Activated T-helper 17 cell treated with anti-CD3 and anti-CD28 coated beads, Interleukin-2, amount 50 U/mL, for 72 hours (primary cell): ENCODE data around the gene BABAM2. TPM values are rescaled to one million over a fixed set of nuclear protein-coding genes. Genes with fewer than 3 reads are reported as not detected.
A peak's percentile ranks its signal among the peaks of the same experiment; 100 is the strongest.

Source experiments
- ATAC-seq: fragments of 150-1000 bp; cut with Tn5 transposase; replicated peaks from 2 replicates; pipeline ENCODE4 v1.10.0; 2021; ENCODE audit warnings: mild to moderate bottlenecking, moderate library complexity
- H3K27ac Mint-ChIP-seq: one replicate; pipeline ENCODE4 v1.8.0; 2022; ENCODE audit warnings: mixed read lengths
- H3K27me3 Mint-ChIP-seq: one replicate; pipeline ENCODE4 v1.8.0; 2022; ENCODE audit warnings: mixed read lengths
- H3K36me3 Mint-ChIP-seq: one replicate; pipeline ENCODE4 v1.8.0; 2022; ENCODE audit warnings: low read depth, mild to moderate bottlenecking, mixed read lengths
- H3K4me1 Mint-ChIP-seq: one replicate; pipeline ENCODE4 v1.8.0; 2022; ENCODE audit warnings: mixed read lengths
- H3K4me3 Mint-ChIP-seq: one replicate; pipeline ENCODE4 v1.8.0; 2022; ENCODE audit warnings: mild to moderate bottlenecking, mixed read lengths
- H3K9me3 Mint-ChIP-seq: one replicate; pipeline ENCODE4 v1.8.0; 2022; ENCODE audit warnings: mixed read lengths
- total RNA-seq, 2 donors: library from RNA; stranded (reverse); gene quantifications; one replicate each; pipeline ENCODE4 v1.2.3, GENCODE V29; 2022

Gene BABAM2
- total RNA-seq, 2 donors from 2014 or later = 87.0 to 88.6 TPM

- Mint-ChIP-seq H3K4me1 (peaks cover 20% of the 10 kb centered on the region), H3K9me3 (no peaks in the 10 kb centered on the region)
These were observed 328.6 kb downstream of the BABAM2 start for GRCh38 chr2:28219138-28219537.

GRCh38 chr2:28219758-28220368, 329.3 kb downstream of the BABAM2 start:
- H3K27ac Mint-ChIP-seq = no peak overlapping the region
- H3K4me1 Mint-ChIP-seq = peaks cover 20% of the 10 kb centered on the region
- H3K4me3 Mint-ChIP-seq = no peak overlapping the region
- peaks cover 4% of the 10 kb centered on the region for H3K36me3 Mint-ChIP-seq
- H3K27me3 Mint-ChIP-seq = no peaks in the 10 kb centered on the region
- no peaks in the 10 kb centered on the region for H3K9me3 Mint-ChIP-seq
- ATAC-seq = no peak

More at GRCh38 chr2:28219138-28219537, 328.6 kb downstream of the BABAM2 start:
- Mint-ChIP-seq H3K27ac (no peak overlapping the region), H3K4me3 (no peak overlapping the region), H3K36me3 (peaks cover 4% of the 10 kb centered on the region), H3K27me3 (no peaks in the 10 kb centered on the region)
- ATAC-seq = no peak

GRCh38 chr2:28224648-28225472, 334.3 kb downstream of the BABAM2 start:
- Mint-ChIP-seq H3K4me3 (no peak overlapping the region), H3K9me3 (no peaks in the 10 kb centered on the region), H3K27ac (no peak overlapping the region), H3K27me3 (no peaks in the 10 kb centered on the region), H3K36me3 (peaks cover 4% of the 10 kb centered on the region), H3K4me1 (peaks cover 16% of the 10 kb centered on the region)
- no peak for ATAC-seq

GRCh38 chr2:28225473-28226080, 335.0 kb downstream of the BABAM2 start:
- Mint-ChIP-seq H3K9me3 (no peaks in the 10 kb centered on the region), H3K27ac (no peak overlapping the region), H3K36me3 (peaks cover 4% of the 10 kb centered on the region), H3K4me3 (no peak overlapping the region), H3K4me1 (peaks cover 16% of the 10 kb centered on the region), H3K27me3 (no peaks in the 10 kb centered on the region)
- ATAC-seq = no peak

- Mint-ChIP-seq H3K27ac (no peak overlapping the region), H3K4me3 (no peak overlapping the region), H3K4me1 (peaks cover 15% of the 10 kb centered on the region), H3K36me3 (peaks cover 3% of the 10 kb centered on the region), H3K27me3 (no peaks in the 10 kb centered on the region), H3K9me3 (no peaks in the 10 kb centered on the region)
- ATAC-seq = no peak
These were observed 336.0 kb downstream of the BABAM2 start for GRCh38 chr2:28226558-28226957.

GRCh38 chr2:28227498-28227897, 337.0 kb downstream of the BABAM2 start:
- no peak for ATAC-seq
- H3K9me3 Mint-ChIP-seq = no peaks in the 10 kb centered on the region
- no peaks in the 10 kb centered on the region for H3K27me3 Mint-ChIP-seq
- no peak overlapping the region for H3K4me3 Mint-ChIP-seq
- H3K36me3 Mint-ChIP-seq = no peaks in the 10 kb centered on the region
- peaks cover 16% of the 10 kb centered on the region for H3K4me1 Mint-ChIP-seq
- no peak overlapping the region for H3K27ac Mint-ChIP-seq

- Mint-ChIP-seq H3K9me3 (no peaks in the 10 kb centered on the region), H3K27ac (no peak overlapping the region), H3K36me3 (no peaks in the 10 kb centered on the region), H3K27me3 (no peaks in the 10 kb centered on the region), H3K4me1 (peaks cover 14% of the 10 kb centered on the region), H3K4me3 (no peak overlapping the region)
- ATAC-seq = no peak
These were observed 338.0 kb downstream of the BABAM2 start for GRCh38 chr2:28228434-28228995.

- H3K36me3 Mint-ChIP-seq = no peaks in the 10 kb centered on the region
- H3K4me3 Mint-ChIP-seq = no peak overlapping the region
- H3K9me3 Mint-ChIP-seq = no peaks in the 10 kb centered on the region
- no peaks in the 10 kb centered on the region for H3K27me3 Mint-ChIP-seq
- peaks cover 10% of the 10 kb centered on the region for H3K4me1 Mint-ChIP-seq
- H3K27ac Mint-ChIP-seq = no peak overlapping the region
- no peak for ATAC-seq
These were observed 340.6 kb downstream of the BABAM2 start for GRCh38 chr2:28231110-28231631.

GRCh38 chr2:28232295-28232694, 341.8 kb downstream of the BABAM2 start:
- ATAC-seq = no peak
- Mint-ChIP-seq H3K9me3 (no peaks in the 10 kb centered on the region), H3K27me3 (no peaks in the 10 kb centered on the region), H3K4me1 (peaks cover 8% of the 10 kb centered on the region), H3K36me3 (peaks cover 3% of the 10 kb centered on the region), H3K27ac (peak overlapping the region; percentile 30), H3K4me3 (no peak overlapping the region)

- no peak for ATAC-seq
- Mint-ChIP-seq H3K36me3 (peaks cover 7% of the 10 kb centered on the region), H3K27ac (no peak overlapping the region), H3K4me1 (peaks cover 4% of the 10 kb centered on the region), H3K27me3 (no peaks in the 10 kb centered on the region), H3K4me3 (no peak overlapping the region), H3K9me3 (no peaks in the 10 kb centered on the region)
These were observed 342.7 kb downstream of the BABAM2 start for GRCh38 chr2:28233164-28233676.

GRCh38 chr2:28234807-28235206, 344.3 kb downstream of the BABAM2 start:
- no peak overlapping the region for H3K27ac Mint-ChIP-seq
- H3K4me1 Mint-ChIP-seq = peaks cover 4% of the 10 kb centered on the region

GRCh38 chr2:28239207-28239606, 348.7 kb downstream of the BABAM2 start:
- Mint-ChIP-seq H3K36me3 (peaks cover 22% of the 10 kb centered on the region), H3K4me3 (no peak overlapping the region), H3K27ac (no peak overlapping the region), H3K4me1 (no peaks in the 10 kb centered on the region), H3K27me3 (no peaks in the 10 kb centered on the region), H3K9me3 (no peaks in the 10 kb centered on the region)
- ATAC-seq = no peak

More at GRCh38 chr2:28234807-28235206, 344.3 kb downstream of the BABAM2 start:
- Mint-ChIP-seq H3K4me3 (no peak overlapping the region), H3K9me3 (no peaks in the 10 kb centered on the region), H3K27me3 (no peaks in the 10 kb centered on the region), H3K36me3 (peaks cover 7% of the 10 kb centered on the region)
- no peak for ATAC-seq

GRCh38 chr2:28240937-28241336, 350.4 kb downstream of the BABAM2 start:
- Mint-ChIP-seq H3K27ac (no peak overlapping the region), H3K36me3 (peaks cover 36% of the 10 kb centered on the region), H3K4me3 (no peak overlapping the region), H3K9me3 (no peaks in the 10 kb centered on the region), H3K4me1 (no peaks in the 10 kb centered on the region), H3K27me3 (no peaks in the 10 kb centered on the region)
- no peak for ATAC-seq

GRCh38 chr2:28247290-28247689, 356.8 kb downstream of the BABAM2 start:
- Mint-ChIP-seq H3K27me3 (no peaks in the 10 kb centered on the region), H3K27ac (no peak overlapping the region), H3K36me3 (peaks cover 15% of the 10 kb centered on the region), H3K4me3 (no peak overlapping the region), H3K9me3 (no peaks in the 10 kb centered on the region), H3K4me1 (peaks cover 6% of the 10 kb centered on the region)
- ATAC-seq = no peak
